Activated naive CD8-positive, alpha-beta T cell treated with anti-CD3 and anti-CD28 coated beads, Interleukin-2, amount 10 ng/mL, durations not matched to agents 7 days and 5 days (primary cell): Measurements from ENCODE around the gene HUS1. TPM values are rescaled to one million over a fixed set of nuclear protein-coding genes. Genes with fewer than 3 reads are reported as not detected.
"Not testable (repeated sequence)": the region's sequence is repeated elsewhere in the genome, so short reads cannot be mapped to it uniquely, and the experiment has no call there.

ENCODE experiments used
- ATAC-seq: fragments of 150-1000 bp; cut with Tn5 transposase; one replicate; pipeline ENCODE4 v1.10.0; 2021; ENCODE audit warnings: low read depth, moderate library complexity
- POLR2A ChIA-PET: fragments of 350-600 bp; sonication (Branson Sonifier 250); formaldehyde crosslinking; loops from one replicate; lab custom pipeline; 2021; ENCODE audit warnings: antibody characterized with exemption; lab: Charles Lee
- DNase-seq: peaks from one replicate; pipeline ENCODE4 v3.0.0; 2021
- H3K27ac Mint-ChIP-seq: one replicate; pipeline ENCODE4 v1.8.0; 2022; ENCODE audit warnings: mild to moderate bottlenecking, mixed read lengths
- H3K27me3 Mint-ChIP-seq: one replicate; pipeline ENCODE4 v1.8.0; 2022; ENCODE audit warnings: mild to moderate bottlenecking, moderate library complexity, mixed read lengths
- H3K36me3 Mint-ChIP-seq: one replicate; pipeline ENCODE4 v1.8.0; 2021; ENCODE audit warnings: mild to moderate bottlenecking, mixed read lengths
- H3K4me1 Mint-ChIP-seq: one replicate; pipeline ENCODE4 v1.8.0; 2021; ENCODE audit warnings: mixed read lengths
- H3K4me3 Mint-ChIP-seq: one replicate; pipeline ENCODE4 v1.8.0; 2022; ENCODE audit warnings: mild to moderate bottlenecking, moderate library complexity, mixed read lengths
- H3K9me3 Mint-ChIP-seq: one replicate; pipeline ENCODE4 v1.8.0; 2021; ENCODE audit warnings: mixed read lengths
- total RNA-seq, 2 experiments: library from RNA; stranded (reverse); gene quantifications; one replicate each; pipeline ENCODE4 v1.2.3, GENCODE V29; 2021

Gene HUS1
- total RNA-seq, 2 experiments from 2014 or later: 40.6 to 44.9 TPM

GRCh38 chr7:47992446-47992845 lies 13.0 kb upstream of the HUS1 start:
- Mint-ChIP-seq H3K36me3 (peaks cover 7% of the 10 kb centered on the region), H3K27ac (peak overlapping the region; percentile 90), H3K27me3 (no peaks in the 10 kb centered on the region), H3K4me1 (peaks cover 21% of the 10 kb centered on the region), H3K4me3 (peak overlapping the region; percentile 84), H3K9me3 (peaks cover 9% of the 10 kb centered on the region)
- ATAC-seq (no peak), DNase-seq (no peak)
- POLR2A ChIA-PET: interaction anchor here (1.3 to 2.9 kb wide), 6 partner anchors 10 to 117 kb away, joined by 6 to 31 read pairs (median 12); partner anchors contain the start of gene UPP1

DNA sequence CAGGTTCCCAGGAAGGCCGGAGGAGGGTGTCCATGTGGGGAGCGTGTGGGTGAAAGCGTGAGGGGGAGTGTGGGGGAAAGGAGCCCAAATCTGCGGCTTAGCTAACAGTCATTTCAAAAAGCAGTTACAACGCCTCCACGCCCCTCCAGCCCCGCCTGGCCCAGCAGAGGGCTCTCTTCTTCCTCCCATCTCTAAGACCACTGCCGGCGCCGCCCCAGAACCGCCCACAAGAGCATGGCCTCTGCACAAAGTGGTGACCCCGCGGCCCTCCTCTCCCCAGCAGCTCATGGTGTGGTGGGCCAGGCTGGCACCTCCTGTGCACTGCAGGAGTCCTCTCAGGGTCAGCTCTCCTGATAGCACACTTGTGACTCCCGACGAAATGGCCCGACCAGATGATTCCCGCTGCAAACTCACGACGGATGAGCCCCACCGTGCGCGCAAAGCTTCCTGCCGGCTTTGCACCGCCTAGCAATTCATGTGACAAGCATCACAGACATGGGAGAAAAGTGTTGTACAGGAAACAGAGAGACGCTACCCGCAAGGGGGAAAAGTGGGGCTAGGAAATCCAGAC lies 12.4 kb upstream of the HUS1 start:
- ATAC-seq: peak; percentile 98
- peak; percentile 87 for DNase-seq
- H3K27me3 Mint-ChIP-seq: no peaks in the 10 kb centered on the region
- POLR2A ChIA-PET: interaction anchor here (0.7 to 2.9 kb wide), 8 partner anchors 10 to 118 kb away, joined by 4 to 31 read pairs (median 9); partner anchors contain the start of gene UPP1
- peaks cover 7% of the 10 kb centered on the region for H3K36me3 Mint-ChIP-seq
- peak overlapping the region; percentile 90 for H3K27ac Mint-ChIP-seq
- peaks cover 21% of the 10 kb centered on the region for H3K4me1 Mint-ChIP-seq
- H3K4me3 Mint-ChIP-seq: peak overlapping the region; percentile 84
- H3K9me3 Mint-ChIP-seq: peaks cover 9% of the 10 kb centered on the region

- ATAC-seq (no peak), DNase-seq (no peak)
- no peaks in the 10 kb centered on the region for H3K27me3 Mint-ChIP-seq
- H3K27ac Mint-ChIP-seq: peak overlapping the region; percentile 90
- H3K4me3 Mint-ChIP-seq: peak overlapping the region; percentile 84
- peaks cover 7% of the 10 kb centered on the region for H3K36me3 Mint-ChIP-seq
- POLR2A ChIA-PET: interaction anchor here (0.7 to 2.9 kb wide), 8 partner anchors 9 to 118 kb away, joined by 4 to 31 read pairs (median 9); partner anchors contain the start of gene UPP1
- peaks cover 21% of the 10 kb centered on the region for H3K4me1 Mint-ChIP-seq
- peaks cover 9% of the 10 kb centered on the region for H3K9me3 Mint-ChIP-seq
Measured at GRCh38 chr7:47991270-47991669, 11.9 kb upstream of the HUS1 start.

DNA sequence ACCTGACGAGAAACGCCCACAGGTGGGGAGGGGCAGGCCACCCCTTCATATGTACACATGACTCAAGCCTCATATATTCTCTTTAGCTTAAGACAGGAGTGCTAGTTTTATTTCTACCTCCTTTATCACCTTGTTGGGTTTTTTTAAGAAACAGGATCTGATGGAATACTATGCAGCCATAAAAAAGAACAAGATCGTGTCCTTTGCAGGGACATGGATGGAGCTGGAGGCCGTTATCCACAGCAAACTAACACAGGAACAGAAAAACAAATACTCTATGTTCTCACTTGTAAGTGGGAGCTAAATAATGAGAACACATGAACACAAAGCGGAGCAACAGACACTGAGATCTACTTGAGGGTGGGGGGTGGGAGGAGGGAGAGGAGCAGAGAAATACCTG lies 11.2 kb upstream of the HUS1 start:
- peaks cover 9% of the 10 kb centered on the region for H3K9me3 Mint-ChIP-seq
- POLR2A ChIA-PET: interaction anchor here (1.5 to 2.9 kb wide), 4 partner anchors 9 to 119 kb away, joined by 6 to 31 read pairs (median 12); partner anchors contain the start of gene UPP1
- no peaks in the 10 kb centered on the region for H3K27me3 Mint-ChIP-seq
- H3K36me3 Mint-ChIP-seq: peaks cover 7% of the 10 kb centered on the region
- no peak for DNase-seq
- H3K4me1 Mint-ChIP-seq: peaks cover 21% of the 10 kb centered on the region
- no peak for ATAC-seq
- no peak overlapping the region for H3K4me3 Mint-ChIP-seq
- peak overlapping the region; percentile 73 for H3K27ac Mint-ChIP-seq

- H3K27me3 Mint-ChIP-seq, POLR2A ChIA-PET, DNase-seq, H3K9me3 Mint-ChIP-seq, H3K4me3 Mint-ChIP-seq, ATAC-seq, H3K27ac Mint-ChIP-seq, H3K36me3 Mint-ChIP-seq: not testable (repeated sequence)
- H3K4me1 Mint-ChIP-seq: peaks cover 19% of the 10 kb centered on the region
Measured at GRCh38 chr7:47989607-47990400, 10.4 kb upstream of the HUS1 start.

DNA sequence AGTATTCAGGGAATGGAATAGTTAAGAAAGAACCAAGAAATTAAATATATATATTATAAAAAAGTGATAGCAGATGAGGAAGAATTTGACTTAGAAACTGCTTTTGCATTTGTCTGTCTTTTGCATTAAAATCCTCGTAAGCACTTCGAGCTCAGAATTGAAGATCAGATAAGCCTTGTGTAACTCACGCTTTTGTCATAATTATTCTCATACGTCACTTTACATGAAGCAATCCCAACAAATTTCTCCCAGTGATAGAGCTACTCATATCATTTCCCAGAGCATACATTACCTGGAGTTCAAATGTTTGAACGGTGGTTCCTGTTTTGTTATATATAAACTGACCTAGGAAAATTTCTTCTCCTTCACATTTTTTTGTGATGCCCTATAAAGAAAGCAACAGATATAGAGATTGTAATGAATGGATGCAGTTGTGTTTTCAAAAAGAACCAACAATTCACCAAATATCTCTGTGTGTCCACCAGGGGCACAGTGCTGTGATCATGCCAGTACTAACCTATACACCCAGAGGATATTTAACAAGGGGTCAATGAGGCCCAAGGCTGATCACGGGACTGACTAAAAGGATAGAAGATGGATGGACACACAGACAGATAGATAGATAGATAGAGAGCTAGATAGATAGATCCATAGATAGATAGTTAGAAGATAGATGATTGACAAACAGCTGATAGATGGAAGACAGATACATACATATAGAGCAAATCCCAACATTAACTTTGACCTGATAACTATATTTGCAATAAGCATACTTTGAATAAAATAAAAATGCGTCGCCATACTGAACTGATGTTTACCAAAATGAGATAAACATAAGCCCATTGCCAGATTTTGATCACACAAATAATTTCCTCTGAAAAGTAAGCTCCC lies 9.3 kb upstream of the HUS1 start:
- H3K4me1 Mint-ChIP-seq: peaks cover 17% of the 10 kb centered on the region
- POLR2A ChIA-PET: no interaction called here
- H3K9me3 Mint-ChIP-seq: no peaks in the 10 kb centered on the region
- no peaks in the 10 kb centered on the region for H3K36me3 Mint-ChIP-seq
- ATAC-seq (no peak), DNase-seq (no peak)
- no peak overlapping the region for H3K27ac Mint-ChIP-seq
- H3K4me3 Mint-ChIP-seq: no peak overlapping the region
- H3K27me3 Mint-ChIP-seq: no peaks in the 10 kb centered on the region

- Mint-ChIP-seq H3K27ac (no peak overlapping the region), H3K4me3 (no peak overlapping the region), H3K27me3 (no peaks in the 10 kb centered on the region), H3K36me3 (peaks cover 10% of the 10 kb centered on the region), H3K9me3 (no peaks in the 10 kb centered on the region), H3K4me1 (peaks cover 12% of the 10 kb centered on the region)
- DNase-seq: no peak
- ATAC-seq: no peak
- POLR2A ChIA-PET: interaction anchor here (0.9 kb wide), 1 partner anchor 9 kb away, joined by 6 read pairs; no protein-coding TSS in a partner anchor
Measured at GRCh38 chr7:47982610-47983009, 3.2 kb upstream of the HUS1 start.

DNA sequence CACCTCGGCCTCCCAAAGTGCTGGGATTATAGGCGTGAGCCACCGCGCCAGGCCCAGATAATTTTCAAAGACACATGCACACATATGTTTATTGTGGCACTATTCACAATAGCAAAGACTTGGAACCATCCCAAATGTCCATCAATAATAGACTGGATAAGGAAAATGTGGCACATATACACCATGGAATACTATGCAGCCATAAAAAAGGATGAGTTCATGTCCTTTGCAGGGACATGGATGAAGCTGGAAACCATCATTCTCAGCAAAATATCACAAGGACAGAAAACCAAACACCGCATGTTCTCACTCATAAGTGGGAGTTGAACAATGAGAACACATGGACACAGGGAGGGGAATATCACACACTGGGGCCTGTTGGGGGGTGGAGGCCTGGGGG lies 1.2 kb upstream of the HUS1 start:
- H3K4me3 Mint-ChIP-seq, POLR2A ChIA-PET, H3K27ac Mint-ChIP-seq, H3K27me3 Mint-ChIP-seq, H3K9me3 Mint-ChIP-seq, DNase-seq, ATAC-seq: not testable (repeated sequence)
- Mint-ChIP-seq H3K4me1 (peaks cover 16% of the 10 kb centered on the region), H3K36me3 (peaks cover 23% of the 10 kb centered on the region)

DNA sequence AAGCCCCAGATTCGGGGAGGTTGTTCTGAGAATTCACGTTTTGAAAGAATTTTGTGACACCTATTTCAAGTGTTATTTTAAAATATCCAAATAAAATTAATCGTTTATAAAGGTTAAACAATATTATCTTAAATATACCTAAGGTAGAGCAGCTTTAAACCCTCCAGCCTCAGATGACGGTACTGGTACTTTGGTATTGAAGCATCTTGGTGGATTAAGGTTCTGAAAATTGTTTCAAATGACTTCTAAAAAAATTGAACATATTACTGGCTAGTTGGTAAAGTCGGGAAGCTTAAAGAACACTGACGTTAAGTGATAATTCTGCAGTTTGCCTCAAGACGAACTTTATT lies 392 bp upstream of the HUS1 start:
- peaks cover 16% of the 10 kb centered on the region for H3K4me1 Mint-ChIP-seq
- ATAC-seq (no peak), DNase-seq (no peak)
- H3K9me3 Mint-ChIP-seq: no peaks in the 10 kb centered on the region
- H3K4me3 Mint-ChIP-seq: peak overlapping the region; percentile 92
- peak overlapping the region; percentile 96 for H3K27ac Mint-ChIP-seq
- peaks cover 23% of the 10 kb centered on the region for H3K36me3 Mint-ChIP-seq
- POLR2A ChIA-PET: no interaction called here
- no peaks in the 10 kb centered on the region for H3K27me3 Mint-ChIP-seq

DNA sequence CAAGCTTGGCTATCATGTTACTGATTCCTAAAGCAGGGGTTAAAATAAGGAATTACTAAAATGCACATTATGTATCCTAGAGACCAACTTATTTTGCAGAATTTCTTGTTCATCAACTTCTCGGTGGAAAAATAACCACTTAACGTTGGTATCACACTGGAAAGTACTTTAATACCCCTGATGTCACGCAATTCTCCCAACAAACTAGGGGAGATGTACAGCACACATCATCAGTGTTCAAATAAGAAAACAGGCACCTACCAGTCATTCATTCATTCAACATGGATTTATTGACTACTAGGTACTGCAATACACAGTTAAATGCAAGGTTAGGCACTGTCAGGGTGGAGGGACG lies 648 bp downstream of the HUS1 start:
- DNase-seq (no peak), ATAC-seq (no peak)
- Mint-ChIP-seq H3K27ac (peak overlapping the region; percentile 96), H3K4me1 (peaks cover 16% of the 10 kb centered on the region), H3K9me3 (no peaks in the 10 kb centered on the region), H3K36me3 (peaks cover 30% of the 10 kb centered on the region), H3K27me3 (no peaks in the 10 kb centered on the region), H3K4me3 (peak overlapping the region; percentile 92)
- POLR2A ChIA-PET: interaction anchor here (1.7 kb wide), 1 partner anchor 13 kb away, joined by 8 read pairs; no protein-coding TSS in a partner anchor

DNA sequence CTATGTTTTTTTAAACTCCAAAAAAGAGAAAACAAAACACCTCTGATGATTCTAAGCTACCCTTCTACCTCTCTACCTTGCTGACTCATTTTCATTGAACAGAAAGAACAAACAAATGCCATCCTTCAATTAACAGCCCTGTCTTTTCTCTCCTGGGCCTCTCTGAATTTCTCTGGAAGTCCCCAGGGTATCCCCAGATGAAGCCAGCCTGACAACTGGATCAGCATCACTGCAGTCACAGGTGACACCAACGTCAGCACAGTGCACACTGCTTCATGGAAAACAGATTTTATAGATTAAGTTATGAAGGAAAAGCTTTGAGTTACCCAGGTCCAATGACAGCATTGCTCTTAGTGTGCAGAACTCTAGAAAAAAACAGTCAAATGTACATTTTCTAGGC lies 5.7 kb downstream of the HUS1 start:
- Mint-ChIP-seq H3K4me1 (peaks cover 22% of the 10 kb centered on the region), H3K27me3 (no peaks in the 10 kb centered on the region), H3K27ac (no peak overlapping the region), H3K9me3 (no peaks in the 10 kb centered on the region), H3K36me3 (peaks cover 40% of the 10 kb centered on the region), H3K4me3 (no peak overlapping the region)
- no peak for DNase-seq
- ATAC-seq: no peak
- POLR2A ChIA-PET: no interaction called here

DNA sequence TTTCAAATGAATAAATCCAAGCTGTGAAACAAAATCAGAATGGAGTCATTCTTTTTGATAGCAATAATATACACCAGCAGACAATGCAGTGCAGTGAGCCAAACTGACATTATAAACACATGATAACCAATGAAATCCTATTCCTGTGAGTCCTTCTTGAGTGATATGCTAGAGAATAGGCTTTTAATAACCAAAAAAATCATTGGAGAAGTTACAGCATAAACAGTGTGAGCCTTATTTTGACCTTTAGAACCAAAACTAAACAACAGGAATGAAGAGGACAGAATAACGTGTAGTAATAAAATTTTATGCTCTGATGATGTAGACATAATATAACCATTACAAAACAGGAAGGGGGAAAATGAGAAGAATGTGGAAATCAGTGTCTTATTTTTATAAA lies 8.7 kb downstream of the HUS1 start:
- DNase-seq (no peak), ATAC-seq (no peak)
- Mint-ChIP-seq H3K27me3 (no peaks in the 10 kb centered on the region), H3K4me1 (peaks cover 13% of the 10 kb centered on the region), H3K9me3 (no peaks in the 10 kb centered on the region), H3K27ac (no peak overlapping the region), H3K4me3 (no peak overlapping the region), H3K36me3 (peaks cover 30% of the 10 kb centered on the region)
- POLR2A ChIA-PET: interaction anchor here (0.6 kb wide), 1 partner anchor 143 kb away, joined by 3 read pairs; no protein-coding TSS in a partner anchor
